Fibroblast of villous mesenchyme (primary cell): ENCODE measurements around the gene IL17RB. TPM values are rescaled to one million over a fixed set of nuclear protein-coding genes. Genes with fewer than 3 reads are reported as not detected.

Experiments used
- DNase-seq: peaks from one replicate; pipeline ENCODE4 v3.0.0-alpha.2; 2010; ENCODE audit warnings: low read depth
- H3K4me3 ChIP-seq: 2 replicates; pipeline ENCODE4 v1.5.1; 2011; ENCODE audit warnings: low read depth, mild to moderate bottlenecking, low read length
- CTCF ChIP-seq: IDR thresholded peaks from 2 replicates; pipeline ENCODE4 v1.5.1; 2012; ENCODE audit warnings: low read depth, mild to moderate bottlenecking, low read length; ENCODE audit not compliant: insufficient read depth
- total RNA-seq: library from RNA; depleted of rRNA; stranded (reverse); fragments of >200 nt; gene quantifications from 2 replicates; pipeline ENCODE4 v1.2.3, GENCODE V29; 2012

The IL17RB gene
- total RNA-seq, 1 donor = 0.43 TPM

GRCh38 chr3:53807117-53807810 lies 39.1 kb upstream of the IL17RB start:
- no peak for DNase-seq
- TF ChIP-seq CTCF = no peak
- H3K4me3 ChIP-seq = no peak overlapping the region

GRCh38 chr3:53808496-53808895 lies 37.9 kb upstream of the IL17RB start:
- H3K4me3 ChIP-seq = no peak overlapping the region
- DNase-seq = no peak
- TF ChIP-seq CTCF = no peak

- TF ChIP-seq CTCF = no peak
- DNase-seq = no peak
- H3K4me3 ChIP-seq = no peak overlapping the region
Observed at GRCh38 chr3:53809267-53809666, 37.1 kb upstream of the IL17RB start.

GRCh38 chr3:53809764-53810400 lies 36.5 kb upstream of the IL17RB start:
- H3K4me3 ChIP-seq = no peak overlapping the region
- no peak for TF ChIP-seq CTCF
- no peak for DNase-seq

GRCh38 chr3:53811143-53811927 lies 35.0 kb upstream of the IL17RB start:
- TF ChIP-seq CTCF = no peak
- DNase-seq = no peak

GRCh38 chr3:53812434-53812833 lies 33.9 kb upstream of the IL17RB start:
- no peak for TF ChIP-seq CTCF
- no peak overlapping the region for H3K4me3 ChIP-seq
- no peak for DNase-seq

More at GRCh38 chr3:53811143-53811927, 35.0 kb upstream of the IL17RB start:
- no peak overlapping the region for H3K4me3 ChIP-seq
